CD4-positive, alpha-beta T cell (primary cell): ENCODE results near the gene SLC25A33. TPM values are rescaled to one million over a fixed set of nuclear protein-coding genes. Genes with fewer than 3 reads are reported as not detected.

Experiments used
- ATAC-seq: fragments of 200-7000 bp; cut with Tn5 transposase; one replicate; pipeline ENCODE4 v1.10.0; 2022; ENCODE audit warnings: mild to moderate bottlenecking; ENCODE audit not compliant: poor library complexity
- CTCF ChIA-PET: fragments of 350-600 bp; sonication (Branson Sonifier 250); formaldehyde crosslinking; loops from one replicate; lab custom pipeline; 2021; ENCODE audit warnings: antibody characterized with exemption, inconsistent platforms; lab: Charles Lee
- POLR2A ChIA-PET: fragments of 350-600 bp; sonication (Branson Sonifier 250); formaldehyde crosslinking; loops from one replicate; lab custom pipeline; 2021; ENCODE audit warnings: antibody characterized with exemption, inconsistent platforms; lab: Charles Lee
- DNase-seq, 14 experiments: peaks; one replicate each; pipeline ENCODE4 v3.0.0-alpha.2; 2013 to 2020; ENCODE audit warnings: mixed read lengths in 2 of 14
- H3K27ac ChIP-seq, 2 donors: one replicate each; pipeline versions ENCODE4 v1.5.1 to v1.7.0; 2013; ENCODE audit warnings: low read length in 2 of 2, low read depth in 1 of 2, mild to moderate bottlenecking in 1 of 2
- H3K27me3 ChIP-seq, 2 experiments: 1 replicate in 1 of 2; 2 replicates in 1 of 2; pipeline versions ENCODE4 v1.6.1 to v1.7.0; 2013; ENCODE audit warnings: low read length in 2 of 2, control low read depth in 1 of 2, mild to moderate bottlenecking in 1 of 2, moderate library complexity in 1 of 2; ENCODE audit not compliant: insufficient read depth in 2 of 2, control insufficient read depth in 1 of 2
- H3K36me3 ChIP-seq: one replicate; pipeline ENCODE4 v1.6.1; 2013; ENCODE audit warnings: low read length, control low read depth; ENCODE audit not compliant: insufficient read depth
- H3K4me1 ChIP-seq: one replicate; pipeline ENCODE4 v1.6.1; 2013; ENCODE audit warnings: low read length, control low read depth; ENCODE audit not compliant: insufficient read depth
- H3K4me3 ChIP-seq: one replicate; pipeline ENCODE4 v1.5.1; 2013; ENCODE audit warnings: mild to moderate bottlenecking, low read length, moderate library complexity
- H3K9me3 ChIP-seq, 2 experiments: 1 replicate in 1 of 2; 2 replicates in 1 of 2; pipeline versions ENCODE4 v1.6.1 to v1.7.0; 2013; ENCODE audit warnings: low read length in 2 of 2, mild to moderate bottlenecking in 2 of 2, control low read depth in 1 of 2, moderate library complexity in 1 of 2; ENCODE audit not compliant: control insufficient read depth in 1 of 2, insufficient read depth in 1 of 2
- H3K27ac Mint-ChIP-seq: one replicate; pipeline ENCODE4 v1.8.0; 2020; ENCODE audit warnings: mixed read lengths
- H3K27me3 Mint-ChIP-seq: one replicate; pipeline ENCODE4 v1.8.0; 2021; ENCODE audit warnings: mixed read lengths
- H3K36me3 Mint-ChIP-seq: one replicate; pipeline ENCODE4 v1.8.0; 2021; ENCODE audit warnings: low read depth, mixed read lengths
- H3K4me1 Mint-ChIP-seq: one replicate; pipeline ENCODE4 v1.8.0; 2021; ENCODE audit warnings: low read depth, mixed read lengths
- H3K4me3 Mint-ChIP-seq: one replicate; pipeline ENCODE4 v1.8.0; 2020; ENCODE audit warnings: mild to moderate bottlenecking, mixed read lengths
- H3K9me3 Mint-ChIP-seq: one replicate; pipeline ENCODE4 v1.8.0; 2020; ENCODE audit warnings: mixed read lengths
- intact Hi-C, 2 experiments: fragments of 100-400 bp; cut with DNase I in 1 of 2; cut with micrococcal nuclease in 1 of 2; formaldehyde crosslinking; loops; one replicate each; pipeline versions ENCODE4 v1.15.1 to v1.9.0; 2023 to 2025; cut with DNase I, micrococcal nuclease
- total RNA-seq, 174 experiments: library from RNA in 2 of 174; stranded (reverse) in 2 of 174; gene quantifications; one replicate each; pipeline ENCODE4 v1.2.3 and lab custom pipeline; 2021 to 2026
- TF ChIP-seq, protein P1 (sequence below): fragments of 200-600 bp; IDR thresholded peaks from one replicate; pipeline ENCODE4 v1.8.0; 2022; ENCODE audit warnings: antibody characterized with exemption, mild to moderate bottlenecking

SLC25A33 gene
- total RNA-seq, 2 experiments from 2014 or later: 5.9 to 6.6 TPM

GRCh38 chr1:9588551-9589143 is 49.4 kb downstream of the SLC25A33 start, which contains the start of gene TMEM201:
TSS of gene TMEM201 (plus strand) at chr1:9588911. CDS start at chr1:9588931, 20 bp downstream.
- Mint-ChIP-seq H3K27ac (peak within 1 kb of the TSS; percentile 65), H3K9me3 (no peaks in the 10 kb centered on the region), H3K27me3 (no peaks in the 10 kb centered on the region), H3K4me1 (peaks cover 33% of the 10 kb centered on the region), H3K36me3 (no peaks in the 10 kb centered on the region), H3K4me3 (peak within 1 kb of the TSS; percentile 92)
- intact Hi-C loops: loop anchor here in 1 of 2 experiments (1.0 to 5.0 kb wide), 7 partner anchors 49 to 1106 kb away; partner anchors contain the start of genes H6PD, SLC25A33, SPSB1 and UBE4B
- Histone ChIP-seq H3K9me3 (no peaks in the 10 kb centered on the region), H3K4me1 (peaks cover 38% of the 10 kb centered on the region), H3K27ac (no peak within 1 kb of the TSS), H3K4me3 (peak within 1 kb of the TSS; percentile 66), H3K27me3 (no peaks in the 10 kb centered on the region), H3K36me3 (no peaks in the 10 kb centered on the region)
- ChIA-PET CTCF (interaction anchor here (0.5 to 1.4 kb wide), 8 partner anchors 10 to 354 kb away, joined by 3 to 4 read pairs (median 3); partner anchors contain the start of genes H6PD and SLC25A33), POLR2A (interaction anchor here (1.0 to 1.1 kb wide), 3 partner anchors 49 to 128 kb away, joined by 3 to 6 read pairs (median 5); no protein-coding TSS in a partner anchor)
- TF ChIP-seq, protein P1, sequence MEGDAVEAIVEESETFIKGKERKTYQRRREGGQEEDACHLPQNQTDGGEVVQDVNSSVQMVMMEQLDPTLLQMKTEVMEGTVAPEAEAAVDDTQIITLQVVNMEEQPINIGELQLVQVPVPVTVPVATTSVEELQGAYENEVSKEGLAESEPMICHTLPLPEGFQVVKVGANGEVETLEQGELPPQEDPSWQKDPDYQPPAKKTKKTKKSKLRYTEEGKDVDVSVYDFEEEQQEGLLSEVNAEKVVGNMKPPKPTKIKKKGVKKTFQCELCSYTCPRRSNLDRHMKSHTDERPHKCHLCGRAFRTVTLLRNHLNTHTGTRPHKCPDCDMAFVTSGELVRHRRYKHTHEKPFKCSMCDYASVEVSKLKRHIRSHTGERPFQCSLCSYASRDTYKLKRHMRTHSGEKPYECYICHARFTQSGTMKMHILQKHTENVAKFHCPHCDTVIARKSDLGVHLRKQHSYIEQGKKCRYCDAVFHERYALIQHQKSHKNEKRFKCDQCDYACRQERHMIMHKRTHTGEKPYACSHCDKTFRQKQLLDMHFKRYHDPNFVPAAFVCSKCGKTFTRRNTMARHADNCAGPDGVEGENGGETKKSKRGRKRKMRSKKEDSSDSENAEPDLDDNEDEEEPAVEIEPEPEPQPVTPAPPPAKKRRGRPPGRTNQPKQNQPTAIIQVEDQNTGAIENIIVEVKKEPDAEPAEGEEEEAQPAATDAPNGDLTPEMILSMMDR: peak; percentile 6
- DNase-seq (peak; percentile 87 to 98 (median 94)), ATAC-seq (peak; percentile 91)

- Histone ChIP-seq H3K4me1 (peaks cover 42% of the 10 kb centered on the region), H3K36me3 (no peaks in the 10 kb centered on the region), H3K27me3 (no peaks in the 10 kb centered on the region), H3K27ac (no peak overlapping the region), H3K4me3 (peak overlapping the region; percentile 66), H3K9me3 (no peaks in the 10 kb centered on the region)
- ChIA-PET POLR2A (interaction anchor here (0.5 kb wide), 1 partner anchor 799 kb away, joined by 3 read pairs; no protein-coding TSS in a partner anchor), CTCF (interaction anchor here (1.0 to 1.4 kb wide), 3 partner anchors 32 to 355 kb away, joined by 3 to 4 read pairs (median 3); partner anchors contain the start of gene H6PD)
- no peaks in the 10 kb centered on the region for H3K9me3 Mint-ChIP-seq
- H3K4me3 Mint-ChIP-seq: peak overlapping the region; percentile 92
- H3K36me3 Mint-ChIP-seq: no peaks in the 10 kb centered on the region
- TF ChIP-seq, protein P1: no peak
- intact Hi-C loops: loop anchor here in 1 of 2 experiments (2.0 to 5.0 kb wide), 6 partner anchors 157 to 1106 kb away; partner anchors contain the start of genes H6PD, SPSB1 and UBE4B
- H3K27me3 Mint-ChIP-seq: no peaks in the 10 kb centered on the region
- ATAC-seq (peak; percentile 19), DNase-seq (peak in 13 of 14 experiments; percentile 18 to 74 (median 33))
- H3K4me1 Mint-ChIP-seq: peaks cover 33% of the 10 kb centered on the region
- H3K27ac Mint-ChIP-seq: peak overlapping the region; percentile 65
Observed at GRCh38 chr1:9589144-9589718, 50.0 kb downstream of the SLC25A33 start.

- Mint-ChIP-seq H3K4me3 (peak overlapping the region; percentile 92), H3K27me3 (no peaks in the 10 kb centered on the region), H3K4me1 (peaks cover 33% of the 10 kb centered on the region), H3K9me3 (no peaks in the 10 kb centered on the region), H3K27ac (peak overlapping the region; percentile 65), H3K36me3 (no peaks in the 10 kb centered on the region)
- H3K27ac ChIP-seq: no peak overlapping the region
- DNase-seq: no peak
- TF ChIP-seq, protein P1: no peak
- ATAC-seq: no peak
- intact Hi-C loops: loop anchor here in 1 of 2 experiments (2.0 to 5.0 kb wide), 6 partner anchors 157 to 1105 kb away; partner anchors contain the start of genes H6PD, SPSB1 and UBE4B
- ChIA-PET POLR2A (interaction anchor here (0.5 to 0.6 kb wide), 2 partner anchors 798 to 1304 kb away, joined by 3 read pairs; no protein-coding TSS in a partner anchor), CTCF (interaction anchor here (1.0 kb wide), 1 partner anchor 355 kb away, joined by 3 read pairs; the partner anchor contains the start of gene H6PD)
- H3K9me3 ChIP-seq: no peaks in the 10 kb centered on the region
- peak overlapping the region; percentile 66 for H3K4me3 ChIP-seq
- no peaks in the 10 kb centered on the region for H3K27me3 ChIP-seq
- peaks cover 42% of the 10 kb centered on the region for H3K4me1 ChIP-seq
- H3K36me3 ChIP-seq: no peaks in the 10 kb centered on the region
Observed at GRCh38 chr1:9589719-9590157, 50.5 kb downstream of the SLC25A33 start.
